Epidermal melanocyte (primary cell): ENCODE data around the gene DNM2.
"Not testable (repeated sequence)": the region's sequence is repeated elsewhere in the genome, so short reads cannot be mapped to it uniquely, and the experiment has no call there.

Source experiments
- DNase-seq: peaks from one replicate; pipeline ENCODE4 v3.0.0; 2011; ENCODE audit warnings: low spot score; ENCODE audit not compliant: insufficient read length

DNM2 gene

GRCh38 chr19:10751109-10751953 is 33.5 kb downstream of the DNM2 start:
- no peak for DNase-seq

- no peak for DNase-seq
Measured at GRCh38 chr19:10752237-10752912, 34.5 kb downstream of the DNM2 start.

- DNase-seq: no peak
Measured at GRCh38 chr19:10752913-10753704, 35.2 kb downstream of the DNM2 start.

DNA sequence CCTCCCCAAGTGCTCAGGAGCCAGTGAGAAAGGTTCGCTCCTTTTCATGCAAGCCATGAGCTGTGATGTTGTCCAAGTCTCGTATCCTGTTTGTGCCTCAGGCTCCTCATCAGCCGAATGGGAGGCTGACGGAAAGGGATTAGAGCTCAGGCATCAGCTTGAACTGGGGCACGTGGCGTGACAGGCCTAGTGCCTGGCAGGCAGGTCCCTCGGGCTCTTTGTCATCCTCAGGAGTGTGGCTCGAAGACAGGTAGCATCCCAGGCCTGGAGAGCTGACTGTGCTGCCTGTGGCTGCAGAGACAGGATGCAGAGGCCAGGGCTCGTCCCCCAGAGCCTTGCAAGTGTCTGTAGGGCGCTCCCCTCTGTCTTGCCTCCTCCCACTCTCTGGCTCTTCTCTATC is 38.5 kb downstream of the DNM2 start:
- DNase-seq: no peak

DNA sequence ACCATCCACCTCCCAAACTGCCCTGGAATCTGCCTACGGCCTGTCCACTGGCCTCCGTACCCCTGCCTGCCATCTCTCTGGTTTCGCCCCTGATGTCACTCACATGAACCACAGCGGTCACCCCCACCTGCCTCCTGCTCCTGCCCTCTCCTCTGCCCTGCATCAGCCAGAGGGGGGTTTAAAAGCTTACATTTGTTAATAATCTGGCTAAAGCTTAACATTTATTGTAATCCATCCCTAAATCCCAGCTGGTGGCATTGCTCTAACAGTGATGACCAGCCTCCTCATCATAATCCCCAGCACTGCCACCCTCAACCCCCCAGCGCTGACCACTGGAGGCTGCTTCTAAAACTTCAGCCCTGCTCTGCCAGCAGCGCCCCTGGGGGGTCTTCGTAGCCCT is 38.9 kb downstream of the DNM2 start:
- no peak for DNase-seq

- DNase-seq: not testable (repeated sequence)
Measured at GRCh38 chr19:10758050-10758449, 40.2 kb downstream of the DNM2 start.

- DNase-seq: no peak
Measured at GRCh38 chr19:10758978-10759377, 41.1 kb downstream of the DNM2 start.

GRCh38 chr19:10760273-10760944 is 42.5 kb downstream of the DNM2 start:
- no peak for DNase-seq

DNA sequence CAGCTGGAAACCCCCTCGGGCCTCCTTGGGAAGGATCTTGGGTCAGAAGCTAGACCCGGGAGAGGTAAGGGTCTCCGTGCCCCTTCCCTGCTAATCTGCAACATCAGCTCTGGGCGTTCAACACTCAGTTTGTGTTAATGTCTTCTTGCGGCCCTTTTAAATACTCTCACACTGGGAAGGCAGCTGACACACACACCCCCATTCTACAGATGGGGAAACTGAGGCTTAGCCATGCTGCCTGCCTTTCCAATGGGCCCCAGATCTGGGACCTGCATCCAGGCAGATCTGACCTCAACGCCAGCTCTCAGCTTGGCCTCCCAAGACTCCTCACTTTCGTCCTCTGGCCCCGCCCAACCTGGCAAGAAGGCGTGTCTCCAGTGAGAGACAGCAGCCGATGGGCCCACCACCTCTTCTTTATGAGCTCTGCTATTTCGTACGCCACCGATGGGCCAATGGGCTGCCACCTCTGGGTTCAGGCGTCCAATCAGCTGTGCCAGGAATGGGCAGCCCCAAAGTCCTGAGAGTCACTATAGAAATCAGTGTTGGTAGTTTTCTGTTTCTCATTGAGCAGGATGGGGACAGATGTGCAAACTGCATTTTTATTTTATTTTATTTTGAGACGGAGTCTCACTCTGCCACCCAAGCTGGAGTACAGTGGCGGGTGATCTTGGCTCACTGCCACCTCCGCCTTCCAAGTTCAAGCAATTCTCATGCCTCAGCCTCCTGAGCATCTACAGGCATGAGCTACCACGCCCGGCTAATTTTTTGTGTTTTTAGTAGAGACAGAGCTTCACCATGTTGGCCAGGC is 43.8 kb downstream of the DNM2 start:
- no peak for DNase-seq

- DNase-seq: no peak
Measured at GRCh38 chr19:10762656-10763055, 44.8 kb downstream of the DNM2 start.

DNA sequence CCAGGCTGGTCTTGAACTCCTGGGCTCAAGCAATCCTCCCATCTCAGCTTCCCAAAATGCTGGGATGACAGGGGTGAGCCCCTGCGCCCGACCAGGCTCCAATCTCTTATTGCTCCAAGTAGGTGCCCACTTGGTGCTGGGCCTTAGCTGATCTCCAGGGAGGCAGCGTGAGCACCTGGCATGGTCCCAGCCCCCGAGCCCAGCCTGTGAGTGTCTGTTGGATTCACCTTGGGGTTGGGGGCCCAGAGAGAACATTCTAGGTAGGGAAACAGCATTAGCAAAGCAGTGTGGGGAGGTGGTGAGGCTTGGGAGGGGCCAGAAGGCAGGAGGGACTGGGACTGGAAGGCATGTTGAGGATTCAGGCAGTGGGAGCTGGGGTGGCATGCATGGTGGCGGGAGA is 45.5 kb downstream of the DNM2 start:
- DNase-seq: no peak

DNA sequence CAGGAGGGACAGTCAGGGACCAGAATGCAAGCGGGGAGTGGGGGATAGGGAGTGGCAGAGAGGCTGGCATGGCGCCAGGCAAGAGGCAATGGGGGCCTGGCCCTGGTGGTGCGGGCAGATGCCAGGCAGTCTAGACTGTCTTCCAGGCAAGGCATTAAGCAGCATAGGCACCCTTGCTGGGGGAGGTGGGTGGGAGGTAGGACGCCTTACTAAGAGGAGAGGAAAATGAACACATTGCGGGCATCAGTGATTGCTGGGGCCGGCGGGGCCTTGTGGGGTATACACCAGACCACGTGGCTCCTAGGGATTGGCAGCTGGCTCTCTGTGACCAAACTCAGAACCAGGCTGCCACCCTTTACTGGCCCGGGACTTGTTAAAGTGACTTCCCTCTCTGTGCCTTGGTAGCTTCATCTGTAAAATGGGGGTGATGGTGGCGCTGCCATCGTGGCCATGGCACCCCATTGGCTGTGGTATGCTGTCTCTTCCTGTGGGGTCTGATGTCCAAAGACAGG is 46.0 kb downstream of the DNM2 start:
- DNase-seq: no peak

- DNase-seq: no peak
Measured at GRCh38 chr19:10764340-10764894, 46.5 kb downstream of the DNM2 start.

DNA sequence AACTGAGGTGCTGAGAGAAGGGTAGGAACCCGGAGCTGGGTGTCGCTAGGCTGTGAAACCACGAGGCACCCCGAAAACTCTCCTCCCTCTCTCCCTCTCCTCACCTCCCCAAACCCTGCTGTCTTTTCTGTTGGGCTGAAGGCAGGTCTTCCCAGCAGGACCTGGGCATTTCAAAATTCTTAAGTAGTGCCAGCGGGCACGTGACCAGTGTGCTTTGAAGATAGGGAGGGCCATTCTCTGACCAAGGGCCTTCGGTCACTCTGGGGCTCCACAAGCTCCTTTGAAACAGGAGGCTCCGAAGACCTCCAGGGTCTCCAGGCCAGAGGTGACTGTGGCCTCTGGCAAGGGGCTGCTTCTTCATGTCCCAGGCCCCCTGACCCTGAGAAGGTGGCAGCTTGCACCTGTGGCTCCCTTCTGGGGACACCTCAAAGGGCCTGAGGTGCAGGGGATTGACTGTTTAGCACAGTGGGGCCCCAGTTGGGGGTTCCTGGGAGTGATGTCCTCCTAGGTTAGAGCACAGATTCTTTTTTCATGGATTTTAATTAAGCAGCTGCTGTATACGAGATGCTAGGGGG is 48.3 kb downstream of the DNM2 start:
- no peak for DNase-seq

DNA sequence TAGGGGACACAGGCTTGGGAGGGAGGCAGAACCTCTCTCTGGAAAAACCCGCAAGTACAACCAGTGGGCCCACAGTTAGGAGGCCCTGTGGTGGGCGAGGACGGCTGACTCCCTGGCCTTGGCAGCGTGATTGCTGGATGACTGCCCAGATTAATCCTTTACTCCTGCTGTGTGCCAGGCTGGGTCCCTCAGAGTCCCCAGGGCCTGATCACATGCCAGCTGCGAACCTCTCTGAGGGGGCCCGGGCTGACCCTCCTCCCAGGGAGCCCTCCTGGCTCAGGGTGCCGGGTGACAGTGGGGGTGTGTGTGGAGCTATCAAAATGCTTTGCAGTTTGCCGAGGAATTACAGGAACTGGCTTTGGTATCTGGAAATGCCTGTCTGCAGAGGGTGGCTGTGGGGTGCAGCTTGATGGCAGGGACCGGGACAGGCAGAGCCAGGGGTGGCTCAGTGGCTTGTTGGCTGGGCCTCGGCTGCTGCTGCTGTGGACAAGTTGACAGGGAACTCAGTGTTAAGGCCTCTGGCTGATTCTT is 48.9 kb downstream of the DNM2 start:
- no peak for DNase-seq

GRCh38 chr19:10767726-10768125 is 49.8 kb downstream of the DNM2 start:
- DNase-seq: no peak

DNA sequence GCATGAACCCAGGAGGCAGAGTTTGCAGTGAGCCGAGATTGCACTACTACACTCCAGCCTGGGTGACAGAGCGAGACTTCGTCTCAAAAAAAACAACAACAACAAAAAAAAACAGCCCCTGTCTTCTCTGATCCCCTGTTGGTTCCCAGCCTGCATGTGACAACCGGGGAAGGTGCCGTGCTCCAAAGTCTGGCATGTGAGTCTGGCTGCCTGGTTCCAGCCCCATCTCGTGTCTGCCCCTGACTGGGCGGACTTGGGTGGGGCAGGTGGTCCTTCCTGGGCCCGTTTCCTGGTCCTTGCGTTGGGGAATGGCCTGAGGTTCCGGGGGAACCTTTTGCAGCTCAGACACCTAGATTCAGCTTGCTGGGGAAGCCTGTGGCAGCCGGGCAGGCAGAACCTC is 50.5 kb downstream of the DNM2 start:
- no peak for DNase-seq

- DNase-seq: no peak
Measured at GRCh38 chr19:10768936-10769335, 51.1 kb downstream of the DNM2 start.
